Stimulated activated CD8-positive, alpha-beta memory T cell treated with anti-CD3 and anti-CD28 coated beads, Interleukin-15, amount 100 ng/mL, for 4 hours (primary cell): ENCODE data around the gene TAS2R1.

Experiments
- DNase-seq, 2 donors: peaks; one replicate each; pipeline ENCODE4 v3.0.0-alpha.2; 2020; ENCODE audit warnings: low read depth in 2 of 2

TAS2R1 gene

DNA sequence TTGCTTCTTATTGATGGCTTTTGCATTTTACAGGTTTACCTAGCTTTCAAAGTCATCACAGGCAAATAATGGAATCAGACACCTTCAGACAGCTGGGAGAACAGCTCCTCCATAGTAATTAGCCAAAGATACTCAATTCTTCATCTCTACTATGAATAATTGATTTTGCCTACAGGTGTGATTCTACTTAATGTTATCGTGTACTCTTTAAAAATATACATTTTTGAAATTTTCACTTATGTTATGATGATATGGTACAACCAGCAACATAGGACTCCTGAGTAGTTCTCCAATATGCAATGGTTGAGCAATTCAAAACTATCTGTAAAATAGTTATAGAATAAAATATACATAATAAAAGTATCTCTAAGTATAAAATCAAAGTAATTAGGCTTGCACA is at the start of gene TAS2R1:
TAS2R1 (minus strand) TSS at position 101 of the 400 bp plus-strand sequence. CDS start 319 bp downstream, outside the sequence.
- DNase-seq, result no peak

- no peak for DNase-seq
Measured at GRCh38 chr5:9670371-9670770, 40.2 kb upstream of the TAS2R1 start.

DNA sequence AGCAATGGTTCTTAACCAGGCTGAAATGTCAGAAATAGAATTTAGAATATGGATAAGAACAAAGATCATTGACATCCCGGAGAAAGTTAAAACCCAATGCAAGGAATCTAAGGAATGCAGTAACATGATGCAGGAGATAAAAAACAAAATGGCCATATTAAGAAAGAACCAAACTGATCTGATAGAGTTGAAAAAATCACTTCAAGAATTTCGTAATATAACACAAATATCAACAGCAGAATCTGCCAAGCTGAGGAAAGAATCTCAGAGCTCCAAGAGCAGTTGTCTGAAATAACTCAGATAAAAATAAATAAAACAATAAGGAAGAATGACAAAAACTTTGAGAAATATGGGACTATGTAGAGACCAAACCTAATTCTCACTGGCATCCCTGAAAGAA is 37.8 kb upstream of the TAS2R1 start:
- DNase-seq, result no peak

GRCh38 chr5:9663891-9664290 is 33.7 kb upstream of the TAS2R1 start:
- DNase-seq, result no peak

GRCh38 chr5:9661316-9662015 is 31.3 kb upstream of the TAS2R1 start:
- no peak for DNase-seq

- no peak for DNase-seq
Measured at GRCh38 chr5:9658706-9659105, 28.6 kb upstream of the TAS2R1 start.

DNA sequence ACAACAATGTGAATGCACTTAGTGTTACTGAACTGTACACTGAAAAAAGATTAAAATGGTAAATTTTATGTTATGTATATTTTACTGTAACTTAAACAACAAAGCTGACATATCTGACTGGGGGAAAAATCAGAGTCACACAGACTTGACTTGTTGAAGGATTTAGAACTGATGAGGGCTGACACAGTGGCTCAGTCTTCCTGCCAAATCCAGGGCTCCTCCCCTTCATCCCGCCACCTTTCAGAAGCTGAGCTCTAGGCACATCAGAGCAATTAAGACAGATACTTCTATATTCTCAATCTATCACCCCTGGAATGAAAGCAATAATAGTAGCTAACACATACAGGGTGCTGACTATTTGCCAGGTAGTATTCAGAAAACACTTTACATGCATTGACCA is 27.7 kb upstream of the TAS2R1 start:
- no peak for DNase-seq

DNA sequence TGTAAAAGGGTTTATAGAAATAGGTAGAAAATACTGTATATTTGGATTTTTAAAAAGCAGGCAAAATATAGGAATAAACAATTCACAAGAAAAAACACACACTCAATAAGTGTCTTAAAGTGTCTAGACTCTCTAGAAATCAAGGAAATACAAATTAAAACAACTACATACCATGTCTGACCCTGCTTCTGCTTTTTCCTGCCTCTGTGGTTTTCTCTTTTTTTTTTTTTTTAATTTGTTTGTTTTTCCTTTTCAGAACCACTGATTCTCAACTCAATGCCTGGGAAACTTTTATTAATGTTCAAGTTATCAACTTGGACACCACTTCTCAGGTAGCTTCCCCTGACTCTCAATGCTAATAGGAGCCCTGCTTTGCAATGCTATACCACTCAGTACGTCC is 25.5 kb upstream of the TAS2R1 start:
- DNase-seq, result no peak

- no peak for DNase-seq
Measured at GRCh38 chr5:9654886-9655285, 24.7 kb upstream of the TAS2R1 start.

GRCh38 chr5:9653811-9654210 is 23.7 kb upstream of the TAS2R1 start:
- no peak for DNase-seq

DNA sequence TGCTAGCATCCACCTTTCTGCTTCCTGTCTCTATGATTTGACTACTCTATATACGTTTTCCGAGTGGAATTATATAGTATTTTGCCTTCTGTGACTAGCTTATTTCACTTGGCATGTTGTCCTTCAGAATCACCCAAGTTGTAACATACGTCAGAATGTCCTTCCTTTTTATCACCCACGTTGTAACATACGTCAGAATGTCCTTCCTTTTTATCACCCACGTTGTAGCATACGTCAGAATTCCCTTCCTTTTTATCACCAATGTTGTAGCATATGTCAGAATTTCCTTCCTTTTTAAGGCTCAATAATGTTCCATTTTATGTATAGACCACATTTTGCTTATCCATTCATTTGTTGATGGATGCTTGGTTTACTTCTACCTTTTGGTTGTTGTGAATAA is 22.9 kb upstream of the TAS2R1 start:
- DNase-seq, result no peak

DNA sequence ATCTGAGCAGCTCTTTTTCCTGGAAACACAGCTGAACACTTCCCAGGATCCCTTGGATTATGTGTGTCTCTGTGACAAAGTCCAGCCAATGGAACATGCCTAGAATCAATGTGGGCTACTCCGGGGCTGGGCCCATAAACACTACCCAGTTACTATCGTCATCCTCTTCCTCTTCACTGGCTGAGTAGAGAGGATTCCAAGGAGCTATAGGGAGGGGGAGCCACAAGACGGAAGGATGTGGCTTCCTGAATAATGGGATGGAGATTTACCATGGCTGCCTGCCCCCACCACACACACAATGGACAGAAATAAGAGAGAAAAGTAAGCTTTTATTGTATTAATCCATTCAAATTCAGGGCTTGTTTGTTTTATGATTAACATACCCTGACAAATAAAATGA is 22.1 kb upstream of the TAS2R1 start:
- no peak for DNase-seq

DNA sequence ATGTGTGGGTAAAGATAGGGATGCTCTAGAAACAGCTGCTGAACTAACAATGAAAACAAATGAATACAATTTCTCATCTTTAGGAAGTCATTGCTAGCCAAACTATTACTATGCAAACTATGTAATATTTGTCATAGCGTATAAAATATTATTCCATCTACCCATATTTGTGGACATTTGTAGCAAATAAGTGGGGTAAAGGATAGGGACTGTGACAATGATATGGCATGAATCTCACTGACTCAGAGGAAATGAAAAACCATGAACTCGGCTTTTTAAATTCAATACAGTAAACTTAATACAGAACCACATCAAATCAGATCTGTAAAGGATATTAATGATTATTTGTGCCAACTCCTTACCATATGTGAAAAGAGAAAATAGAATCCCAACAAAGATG is 16.7 kb upstream of the TAS2R1 start:
- no peak for DNase-seq

- no peak for DNase-seq
Measured at GRCh38 chr5:9644630-9645029, 14.5 kb upstream of the TAS2R1 start.

GRCh38 chr5:9642621-9643020 is 12.5 kb upstream of the TAS2R1 start:
- no peak for DNase-seq

GRCh38 chr5:9641806-9642355 is 11.7 kb upstream of the TAS2R1 start:
- no peak for DNase-seq

- no peak for DNase-seq
Measured at GRCh38 chr5:9632495-9632894, 2.3 kb upstream of the TAS2R1 start.

GRCh38 chr5:9627541-9627940 is 2.6 kb downstream of the TAS2R1 start:
- DNase-seq, result no peak

- DNase-seq, result no peak
Measured at GRCh38 chr5:9626955-9627354, 3.2 kb downstream of the TAS2R1 start.

DNA sequence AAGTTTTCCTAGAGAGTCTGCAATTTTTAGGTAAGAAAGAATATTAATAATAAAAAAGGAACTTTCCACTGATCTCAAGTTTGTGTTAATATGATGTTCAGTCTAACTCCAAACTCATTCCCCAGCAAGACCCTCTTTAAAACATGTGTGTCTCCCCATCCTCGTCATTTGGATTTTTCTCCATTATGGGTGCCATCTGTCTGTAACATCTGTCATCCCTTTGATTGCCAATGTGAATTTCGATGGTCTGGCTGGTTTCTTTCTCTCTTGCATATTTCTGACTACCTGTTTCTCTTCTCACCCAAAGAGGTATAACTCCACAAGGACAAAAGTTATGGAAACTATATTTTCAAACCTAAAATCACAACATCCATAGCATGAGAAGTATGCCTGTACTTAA is 4.4 kb downstream of the TAS2R1 start:
- DNase-seq, result no peak

DNA sequence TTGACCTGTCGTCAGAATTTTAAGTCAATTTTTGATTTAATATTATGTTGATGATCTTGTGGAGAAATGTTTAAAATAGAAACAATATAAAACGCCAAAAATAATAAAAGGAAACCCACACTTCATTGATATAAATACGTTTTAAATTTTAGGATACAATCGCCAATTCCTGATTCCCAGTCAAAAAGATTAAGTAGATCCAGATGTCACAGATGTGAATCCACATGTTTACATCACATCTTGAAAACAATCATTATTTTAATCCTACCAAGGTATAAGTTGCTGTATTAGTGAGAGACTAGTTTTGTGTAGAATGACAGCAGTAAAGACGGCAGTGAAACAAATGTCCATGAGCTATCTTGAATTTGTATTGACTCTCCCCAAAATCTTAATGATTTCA is 4.9 kb downstream of the TAS2R1 start:
- DNase-seq, result no peak

GRCh38 chr5:9624196-9624947 is 5.8 kb downstream of the TAS2R1 start:
- no peak for DNase-seq

GRCh38 chr5:9623661-9624060 is 6.5 kb downstream of the TAS2R1 start:
- no peak for DNase-seq
